GM12892 (cell line): Measurements from ENCODE around the gene SPTB.

ENCODE experiments used
- POLR2A ChIP-seq: IDR thresholded peaks from 2 replicates; pipeline ENCODE4 v1.6.1; 2011; ENCODE audit warnings: low read depth, low read length, control low read depth
- POLR2AphosphoS5 ChIP-seq: IDR thresholded peaks from 2 replicates; pipeline ENCODE4 v1.6.1; 2011; ENCODE audit warnings: low read depth, low read length, control low read depth
- TAF1 ChIP-seq: IDR thresholded peaks from 2 replicates; pipeline ENCODE4 v1.6.1; 2011; ENCODE audit warnings: low read depth, mild to moderate bottlenecking, control low read depth, low read length, borderline replicate concordance

DNA sequence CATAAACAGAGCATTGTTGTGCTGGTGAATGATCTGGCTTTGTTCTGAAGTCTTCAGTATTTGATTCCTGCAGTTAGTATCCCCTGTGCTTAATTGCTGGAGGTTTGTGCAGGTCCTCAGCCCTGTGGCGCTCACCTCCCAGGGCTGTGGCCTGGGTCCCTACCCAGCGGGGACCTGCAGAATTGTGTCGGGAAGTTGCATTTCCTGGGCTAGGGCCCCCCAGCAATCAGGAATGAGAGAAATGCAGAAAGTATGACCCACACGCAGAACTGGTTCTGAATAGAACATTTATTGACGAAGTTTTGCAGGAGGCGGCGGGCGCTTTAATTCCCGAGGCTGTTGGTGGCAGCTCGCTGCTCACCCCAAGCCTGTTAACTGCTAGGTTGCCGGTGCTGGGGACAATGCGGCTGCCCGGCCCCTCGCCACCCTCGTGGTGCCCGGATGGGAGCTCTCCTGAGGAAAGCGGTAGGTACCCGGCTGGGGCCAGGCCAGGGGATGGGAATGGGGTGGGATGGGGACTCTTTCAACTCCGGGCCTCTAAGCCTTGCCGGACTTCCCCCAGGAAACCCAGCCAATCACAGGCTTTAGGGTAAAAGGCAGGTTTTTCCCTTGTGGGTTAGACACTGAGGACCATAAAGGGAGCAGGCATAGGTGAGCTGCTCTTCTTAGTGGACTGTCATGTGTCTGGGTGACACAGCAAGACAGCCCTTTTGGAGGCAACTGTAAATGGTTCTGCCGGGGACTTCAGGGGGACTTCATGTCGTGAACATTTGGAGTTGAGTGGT is 163.9 kb downstream of the SPTB start:
- TF ChIP-seq POLR2A (no peak), POLR2AphosphoS5 (no peak), TAF1 (no peak)
